Measurements from ENCODE around the gene LRRC25. TPM values are rescaled to one million over a fixed set of nuclear protein-coding genes. Genes with fewer than 3 reads are reported as not detected.
A peak's percentile ranks its signal among the peaks of the same experiment; 100 is the strongest.

The LRRC25 gene
- total and polyA plus RNA-seq, 4 experiments from 2014 or later = 0.07 to 0.91 (median 0.73) TPM; not detected in 1

- H3K27ac Mint-ChIP-seq = peak overlapping the region in 1 of 7 donors; percentile 83
- peak overlapping the region in 3 of 8 donors; percentile 48 to 65 (median 59) for H3K4me3 Mint-ChIP-seq
- no peaks in the 10 kb centered on the region for H3K27me3 Mint-ChIP-seq
- Histone ChIP-seq H3K36me3 (ENCODE audit: insufficient read depth, low read length) (no peaks in the 10 kb centered on the region), H3K4me1 (ENCODE audit: insufficient read depth, low read length) (peaks cover 21% of the 10 kb centered on the region), H3K4me3 (ENCODE audit: low read length in 2 of 2) (no peak overlapping the region), H3K9me3 (ENCODE audit: control insufficient read depth in 1 of 2, low read length in 2 of 2) (no peaks in the 10 kb centered on the region), H3K27me3 (ENCODE audit: insufficient read depth, low read length) (no peaks in the 10 kb centered on the region), H3K27ac (ENCODE audit: low read depth, low read length) (no peak overlapping the region)
- no peak for DNase-seq
- H3K9me3 Mint-ChIP-seq = no peaks in the 10 kb centered on the region
- peaks cover 7 to 38% (median 17%) of the 10 kb centered on the region in 4 donors for H3K4me1 Mint-ChIP-seq
- intact Hi-C loops (cut with micrococcal nuclease) = no loop called here
- H3K36me3 Mint-ChIP-seq = peaks cover 0 to 2% of the 10 kb centered on the region in 2 donors
- ChIA-PET POLR2A (ENCODE audit: partially characterized antibody) (interaction anchor here (0.6 to 14.5 kb wide), 4 partner anchors 10 to 396 kb away, joined by 3 to 238 read pairs (median 4); partner anchors contain the start of genes SSBP4 and UPF1), CTCF (ENCODE audit: partially characterized antibody) (interaction anchor here (1.0 to 1.6 kb wide), 2 partner anchors 16 to 17 kb away, joined by 3 to 4 read pairs; partner anchors contain the start of gene SSBP4)
Measured at GRCh38 chr19:18435178-18435841, 37.9 kb upstream of the LRRC25 start.

GRCh38 chr19:18434411-18435175 is 37.2 kb upstream of the LRRC25 start:
- H3K27me3 Mint-ChIP-seq = no peaks in the 10 kb centered on the region
- peaks cover 0 to under 1% of the 10 kb centered on the region in 2 donors for H3K36me3 Mint-ChIP-seq
- Histone ChIP-seq H3K27me3 (ENCODE audit: insufficient read depth, low read length) (no peaks in the 10 kb centered on the region), H3K36me3 (ENCODE audit: insufficient read depth, low read length) (no peaks in the 10 kb centered on the region), H3K4me1 (ENCODE audit: insufficient read depth, low read length) (peaks cover 28% of the 10 kb centered on the region), H3K4me3 (ENCODE audit: low read length in 2 of 2) (no peak overlapping the region), H3K9me3 (ENCODE audit: control insufficient read depth in 1 of 2, low read length in 2 of 2) (no peaks in the 10 kb centered on the region), H3K27ac (ENCODE audit: low read depth, low read length) (no peak overlapping the region)
- no peak for DNase-seq
- H3K4me1 Mint-ChIP-seq = peaks cover 5 to 39% (median 20%) of the 10 kb centered on the region in 4 donors
- intact Hi-C loops (cut with micrococcal nuclease) = no loop called here
- peak overlapping the region in 7 of 8 donors; percentile 21 to 76 (median 53) for H3K4me3 Mint-ChIP-seq
- H3K27ac Mint-ChIP-seq = peak overlapping the region in 6 of 7 donors; percentile 15 to 83 (median 48)
- POLR2A ChIA-PET (ENCODE audit: partially characterized antibody) = interaction anchor here (0.6 to 14.5 kb wide), 3 partner anchors 9 to 272 kb away, joined by 3 to 238 read pairs (median 4); partner anchors contain the start of gene SSBP4
- CTCF ChIA-PET (ENCODE audit: partially characterized antibody) = interaction anchor here (0.6 to 1.6 kb wide), 3 partner anchors 17 to 117 kb away, joined by 3 read pairs; no protein-coding TSS in a partner anchor
- no peaks in the 10 kb centered on the region for H3K9me3 Mint-ChIP-seq

- H3K4me1 ChIP-seq (ENCODE audit: insufficient read depth, low read length) = peaks cover 31% of the 10 kb centered on the region
- no peaks in the 10 kb centered on the region for H3K27me3 ChIP-seq (ENCODE audit: insufficient read depth, low read length)
- H3K36me3 Mint-ChIP-seq = no peaks in the 10 kb centered on the region
- no peak overlapping the region for H3K27ac ChIP-seq (ENCODE audit: low read depth, low read length)
- no peaks in the 10 kb centered on the region for H3K27me3 Mint-ChIP-seq
- peak overlapping the region in 3 of 7 donors; percentile 27 to 83 (median 76) for H3K27ac Mint-ChIP-seq
- ChIA-PET CTCF (ENCODE audit: partially characterized antibody) (interaction anchor here (0.6 to 1.0 kb wide), 2 partner anchors 23 to 118 kb away, joined by 3 read pairs; no protein-coding TSS in a partner anchor), POLR2A (ENCODE audit: partially characterized antibody) (interaction anchor here (1.2 to 14.5 kb wide), 2 partner anchors 9 to 16 kb away, joined by 4 to 238 read pairs; partner anchors contain the start of gene SSBP4)
- no peaks in the 10 kb centered on the region for H3K36me3 ChIP-seq (ENCODE audit: insufficient read depth, low read length)
- H3K4me1 Mint-ChIP-seq = peaks cover 5 to 36% (median 16%) of the 10 kb centered on the region in 4 donors
- H3K9me3 Mint-ChIP-seq = no peaks in the 10 kb centered on the region
- intact Hi-C loops (cut with micrococcal nuclease) = no loop called here
- DNase-seq = no peak
- H3K9me3 ChIP-seq (ENCODE audit: control insufficient read depth in 1 of 2, low read length in 2 of 2) = no peaks in the 10 kb centered on the region
- H3K4me3 Mint-ChIP-seq = peak overlapping the region in 7 of 8 donors; percentile 21 to 76 (median 53)
- H3K4me3 ChIP-seq (ENCODE audit: low read length in 2 of 2) = no peak overlapping the region
Measured at GRCh38 chr19:18433735-18434398, 36.4 kb upstream of the LRRC25 start.

- H3K4me3 Mint-ChIP-seq = peak overlapping the region in 5 of 8 donors; percentile 38 to 61 (median 45)
- peaks cover 5 to 42% (median 16%) of the 10 kb centered on the region in 4 donors for H3K4me1 Mint-ChIP-seq
- H3K36me3 Mint-ChIP-seq = no peaks in the 10 kb centered on the region
- Histone ChIP-seq H3K27me3 (ENCODE audit: insufficient read depth, low read length) (no peaks in the 10 kb centered on the region), H3K4me1 (ENCODE audit: insufficient read depth, low read length) (peaks cover 38% of the 10 kb centered on the region), H3K27ac (ENCODE audit: low read depth, low read length) (no peak overlapping the region), H3K36me3 (ENCODE audit: insufficient read depth, low read length) (no peaks in the 10 kb centered on the region), H3K4me3 (ENCODE audit: low read length in 2 of 2) (peak overlapping the region in 1 of 2 donors; percentile 52), H3K9me3 (ENCODE audit: control insufficient read depth in 1 of 2, low read length in 2 of 2) (no peaks in the 10 kb centered on the region)
- no peaks in the 10 kb centered on the region for H3K9me3 Mint-ChIP-seq
- intact Hi-C loops (cut with micrococcal nuclease) = no loop called here
- peak overlapping the region in 1 of 7 donors; percentile 29 for H3K27ac Mint-ChIP-seq
- POLR2A ChIA-PET (ENCODE audit: partially characterized antibody) = interaction anchor here (1.3 to 14.5 kb wide), 2 partner anchors 15 to 152 kb away, joined by 4 to 238 read pairs; partner anchors contain the start of gene SSBP4
- CTCF ChIA-PET (ENCODE audit: partially characterized antibody) = no interaction called here
- peak in 1 of 5 donors; percentile 42 for DNase-seq
- no peaks in the 10 kb centered on the region for H3K27me3 Mint-ChIP-seq
Measured at GRCh38 chr19:18433015-18433691, 35.7 kb upstream of the LRRC25 start.

- no peaks in the 10 kb centered on the region for H3K9me3 Mint-ChIP-seq
- H3K27me3 ChIP-seq (ENCODE audit: insufficient read depth, low read length) = no peaks in the 10 kb centered on the region
- H3K27me3 Mint-ChIP-seq = no peaks in the 10 kb centered on the region
- H3K36me3 ChIP-seq (ENCODE audit: insufficient read depth, low read length) = no peaks in the 10 kb centered on the region
- H3K27ac ChIP-seq (ENCODE audit: low read depth, low read length) = no peak overlapping the region
- no peaks in the 10 kb centered on the region for H3K36me3 Mint-ChIP-seq
- CTCF ChIA-PET (ENCODE audit: partially characterized antibody) = interaction anchor here (1.2 kb wide), 1 partner anchor 29 kb away, joined by 3 read pairs; no protein-coding TSS in a partner anchor
- DNase-seq = no peak
- H3K4me1 Mint-ChIP-seq = peaks cover 5 to 43% (median 16%) of the 10 kb centered on the region in 4 donors
- peak overlapping the region in 5 of 8 donors; percentile 38 to 61 (median 46) for H3K4me3 Mint-ChIP-seq
- no peaks in the 10 kb centered on the region for H3K9me3 ChIP-seq (ENCODE audit: control insufficient read depth in 1 of 2, low read length in 2 of 2)
- peak overlapping the region in 1 of 2 donors; percentile 52 for H3K4me3 ChIP-seq (ENCODE audit: low read length in 2 of 2)
- peak overlapping the region in 2 of 7 donors; percentile 56 to 62 for H3K27ac Mint-ChIP-seq
- intact Hi-C loops (cut with micrococcal nuclease) = no loop called here
- POLR2A ChIA-PET (ENCODE audit: partially characterized antibody) = interaction anchor here (1.3 to 14.5 kb wide), 2 partner anchors 14 to 152 kb away, joined by 4 to 238 read pairs; partner anchors contain the start of gene SSBP4
- H3K4me1 ChIP-seq (ENCODE audit: insufficient read depth, low read length) = peaks cover 41% of the 10 kb centered on the region
Measured at GRCh38 chr19:18432275-18433014, 35.0 kb upstream of the LRRC25 start.
